CD4-positive, alpha-beta T cell treated with Interleukin-6 at 100 ng/mL for 8 hours (primary cell): ENCODE results near the gene UGT1A5.

Experiments used
- DNase-seq: peaks from one replicate; pipeline ENCODE4 v3.0.0-alpha.2; 2020; ENCODE audit warnings: mixed read lengths, low spot score

Gene UGT1A5

GRCh38 chr2:233712611-233713261 is at the start of gene UGT1A5:
Gene UGT1A5, plus strand, starts transcription at chr2:233712907. Its CDS starts 85 bp downstream, at chr2:233712992.
- DNase-seq: no peak

- no peak for DNase-seq
These were observed 48.8 kb upstream of the UGT1A5 start for GRCh38 chr2:233663911-233664310.

DNA sequence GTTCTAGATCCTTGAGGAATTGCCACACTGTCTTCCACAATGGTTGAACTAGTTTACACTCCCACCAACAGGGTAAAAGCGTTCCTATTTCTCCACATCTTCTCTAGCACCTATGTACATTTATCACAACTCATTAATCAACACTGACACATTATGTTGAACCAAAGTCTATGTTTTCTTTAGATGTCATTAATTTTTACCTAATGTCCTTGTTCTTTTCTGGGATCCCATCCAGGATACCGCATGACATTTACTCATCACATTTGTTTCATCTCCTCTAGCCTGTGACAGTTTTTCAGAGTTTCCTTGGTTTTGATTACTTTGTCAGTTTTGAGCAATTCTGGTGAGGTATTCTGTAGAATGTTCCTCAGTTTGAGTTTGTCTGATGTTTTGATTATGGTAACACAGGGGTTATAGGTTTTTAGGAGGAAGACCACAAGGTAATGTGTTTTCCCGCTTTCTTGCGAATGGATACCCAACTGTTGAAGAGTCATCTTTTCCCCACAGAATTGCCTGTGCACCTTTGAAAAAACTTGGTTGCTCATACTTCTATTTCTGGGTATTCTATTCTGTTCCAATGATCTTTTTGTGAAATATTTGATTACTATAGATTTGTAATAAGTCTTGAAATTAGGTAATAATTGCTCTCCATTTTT is 44.0 kb upstream of the UGT1A5 start:
- no peak for DNase-seq

DNA sequence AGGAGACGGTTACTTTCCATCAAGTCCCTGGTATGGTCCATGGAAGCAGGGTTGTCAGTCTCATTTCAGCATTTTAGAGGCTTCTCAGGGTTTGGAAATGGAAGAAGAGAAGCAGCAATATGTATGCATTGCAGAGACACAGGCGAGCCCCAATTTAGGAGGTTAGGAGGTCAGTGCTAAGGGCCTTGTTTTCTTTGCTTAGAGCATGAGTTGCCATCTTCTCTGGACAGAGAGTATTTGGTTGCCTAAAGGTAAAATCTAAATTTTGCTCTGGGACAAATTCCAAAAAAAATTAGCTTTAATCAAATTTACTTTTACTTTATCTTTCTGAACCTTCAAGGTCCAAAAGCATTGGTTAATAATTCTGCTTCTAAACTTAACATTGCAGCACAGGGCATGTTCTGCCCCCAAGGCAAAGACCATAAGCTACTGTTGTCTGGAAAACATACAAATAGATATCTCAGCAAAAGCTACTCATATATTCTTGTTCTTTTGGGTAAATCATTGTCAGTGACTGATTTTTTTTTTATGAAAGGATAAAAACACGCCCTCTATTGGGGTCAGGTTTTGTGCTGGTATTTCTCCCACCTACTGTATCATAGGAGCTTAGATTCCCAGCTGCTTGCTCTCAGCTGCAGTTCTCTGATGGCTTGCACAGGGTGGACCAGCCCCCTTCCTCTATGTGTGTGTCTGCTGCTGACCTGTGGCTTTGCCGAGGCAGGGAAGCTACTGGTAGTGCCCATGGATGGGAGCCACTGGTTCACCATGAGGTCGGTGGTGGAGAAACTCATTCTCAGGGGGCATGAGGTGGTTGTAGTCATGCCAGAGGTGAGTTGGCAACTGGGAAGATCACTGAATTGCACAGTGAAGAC is 41.2 kb upstream of the UGT1A5 start, which contains the start of gene UGT1A9:
Gene UGT1A9 (plus strand): TSS at position 609 of the 872 bp plus-strand sequence. CDS start 37 bp downstream, at position 646.
- no peak for DNase-seq

GRCh38 chr2:233672886-233673285 is 39.8 kb upstream of the UGT1A5 start:
- no peak for DNase-seq

- DNase-seq: no peak
These were observed 38.8 kb upstream of the UGT1A5 start for GRCh38 chr2:233673896-233674295.

- DNase-seq: no peak
These were observed 38.4 kb upstream of the UGT1A5 start for GRCh38 chr2:233674314-233674713.

DNA sequence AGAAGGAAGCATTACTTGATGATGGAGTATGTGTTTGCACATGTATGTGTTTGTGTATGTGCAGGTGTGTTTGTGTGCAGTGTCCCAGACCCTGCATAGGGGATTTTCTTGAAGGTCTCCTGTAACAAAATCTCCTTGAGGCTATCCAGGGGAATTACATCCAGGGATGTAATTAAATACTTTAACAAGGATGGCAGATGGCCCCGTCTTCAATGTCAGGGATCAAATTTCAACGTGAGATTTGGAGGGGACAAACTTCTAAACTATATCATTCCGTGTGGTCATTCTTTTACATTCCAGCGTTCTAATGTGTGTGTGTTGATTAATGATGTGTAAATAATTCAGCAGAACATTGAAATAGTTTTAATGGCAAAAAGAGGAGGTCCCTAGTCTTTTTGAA is 37.7 kb upstream of the UGT1A5 start:
- no peak for DNase-seq

- no peak for DNase-seq
These were observed 36.7 kb upstream of the UGT1A5 start for GRCh38 chr2:233676046-233676445.

DNA sequence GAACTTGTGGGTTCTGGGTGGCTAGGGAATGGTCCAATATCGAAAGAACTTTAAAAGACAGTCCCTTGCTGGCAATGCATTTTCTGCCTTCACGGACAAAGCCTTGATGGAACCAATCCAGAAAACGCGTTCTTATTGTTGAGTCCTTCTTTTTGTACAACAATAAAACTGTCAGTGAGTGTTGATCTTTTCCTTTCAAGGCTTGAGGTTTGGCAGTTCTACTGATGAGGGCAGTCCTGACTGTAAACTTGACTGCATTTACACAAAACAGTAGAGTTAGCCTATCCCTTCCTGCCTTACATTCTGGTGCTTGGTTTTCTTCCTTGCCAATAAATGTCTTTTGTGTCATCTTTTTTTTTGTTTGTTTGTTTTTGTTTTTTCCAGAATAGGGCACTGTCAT is 33.5 kb upstream of the UGT1A5 start:
- DNase-seq: no peak

DNA sequence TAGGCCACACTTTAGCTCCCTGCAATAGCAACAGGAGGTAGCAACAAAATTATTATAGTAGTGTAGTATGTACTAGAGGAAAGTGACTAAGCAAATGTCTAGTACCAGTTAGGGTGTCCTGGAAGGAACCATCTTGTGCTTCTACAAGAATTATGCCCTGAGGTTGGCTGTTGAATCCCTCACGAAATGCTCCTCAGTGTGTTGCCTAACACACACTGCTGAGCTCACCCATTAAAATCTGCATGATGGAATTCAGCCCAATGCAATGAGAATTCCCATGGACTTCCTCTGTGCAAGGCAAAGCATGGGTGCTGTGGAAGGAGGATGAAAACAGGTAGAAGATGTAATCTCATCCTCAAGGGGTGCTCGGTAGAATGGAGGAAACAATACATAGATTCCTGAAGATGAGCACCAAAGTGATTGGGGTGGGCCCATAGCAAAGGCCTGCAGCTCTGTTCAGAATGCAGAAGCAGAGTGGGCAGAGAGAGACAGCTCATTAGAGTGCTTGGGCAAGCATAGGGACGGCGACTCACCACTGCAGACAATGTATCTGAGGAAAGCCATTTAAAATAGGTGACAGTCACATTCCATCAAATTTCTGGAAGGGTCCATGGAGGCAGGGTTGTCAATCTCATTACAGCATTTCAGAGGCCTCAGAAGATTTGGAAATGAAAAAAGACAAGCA is 32.2 kb upstream of the UGT1A5 start:
- no peak for DNase-seq

- DNase-seq: no peak
These were observed 31.1 kb upstream of the UGT1A5 start, which contains the start of gene UGT1A7 for GRCh38 chr2:233681521-233682099. Gene UGT1A7, plus strand, starts transcription at chr2:233681901. Its CDS starts 37 bp downstream, at chr2:233681938.

- DNase-seq: no peak
These were observed 28.1 kb upstream of the UGT1A5 start for GRCh38 chr2:233684640-233685039.

DNA sequence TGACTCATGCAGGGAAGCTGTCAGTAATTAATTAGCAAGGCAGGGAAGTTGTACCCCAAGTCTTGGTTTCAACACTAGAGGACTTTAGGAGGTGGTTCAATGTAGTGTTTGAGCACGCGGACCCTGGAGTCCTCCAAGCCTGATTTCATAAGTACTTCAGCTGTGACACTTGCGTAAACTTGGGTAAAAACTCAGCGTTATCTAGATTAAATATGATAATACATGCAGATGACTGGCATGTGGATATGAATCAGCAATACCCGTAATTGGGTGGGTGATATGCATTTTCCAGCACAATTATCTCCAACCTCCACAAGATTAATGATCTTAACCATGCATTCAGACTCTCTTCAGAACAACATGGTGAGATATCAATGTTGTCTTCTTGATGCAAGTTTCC is 25.8 kb upstream of the UGT1A5 start:
- no peak for DNase-seq

DNA sequence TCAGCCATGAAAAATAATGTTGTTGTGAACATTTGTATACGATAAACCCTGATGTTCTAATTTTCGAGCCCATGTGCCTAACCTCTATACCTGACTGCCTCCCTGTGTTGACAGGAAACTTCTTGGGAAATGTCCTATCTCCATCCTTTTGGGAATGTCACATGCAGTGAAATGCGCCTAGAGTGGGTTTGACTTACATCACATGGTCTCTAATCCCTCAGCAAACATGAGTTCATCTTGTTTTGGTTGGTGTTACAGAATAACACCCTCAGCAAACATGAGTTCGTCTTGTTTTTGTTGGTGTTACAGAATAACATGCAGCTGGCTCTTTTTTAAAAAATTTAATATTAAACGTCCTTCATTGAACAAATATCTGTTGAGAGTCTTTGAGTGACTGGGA is 24.4 kb upstream of the UGT1A5 start:
- DNase-seq: no peak

GRCh38 chr2:233689031-233689430 is 23.7 kb upstream of the UGT1A5 start:
- DNase-seq: no peak

DNA sequence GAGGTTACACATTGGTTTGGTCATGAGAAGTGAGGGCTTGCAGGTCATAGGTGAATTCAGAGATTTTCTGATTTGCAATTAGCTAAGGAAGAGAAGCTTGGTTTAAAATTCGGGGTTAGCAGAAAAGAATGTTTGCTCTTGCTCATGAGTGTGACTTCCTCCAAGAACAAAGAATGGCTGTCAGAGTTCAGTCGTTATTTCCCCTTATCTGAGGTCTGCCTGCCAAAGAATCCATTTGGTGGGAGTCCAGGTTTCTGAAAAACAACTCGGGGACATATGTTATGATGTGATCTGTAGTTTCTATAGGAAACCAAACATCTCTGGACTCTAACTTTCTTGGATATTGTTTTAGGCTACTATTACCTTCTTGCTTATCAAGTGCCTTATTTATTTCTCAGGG is 23.2 kb upstream of the UGT1A5 start:
- no peak for DNase-seq

- no peak for DNase-seq
These were observed 22.3 kb upstream of the UGT1A5 start for GRCh38 chr2:233690444-233690843.

- no peak for DNase-seq
These were observed 21.0 kb upstream of the UGT1A5 start for GRCh38 chr2:233691443-233692433.

DNA sequence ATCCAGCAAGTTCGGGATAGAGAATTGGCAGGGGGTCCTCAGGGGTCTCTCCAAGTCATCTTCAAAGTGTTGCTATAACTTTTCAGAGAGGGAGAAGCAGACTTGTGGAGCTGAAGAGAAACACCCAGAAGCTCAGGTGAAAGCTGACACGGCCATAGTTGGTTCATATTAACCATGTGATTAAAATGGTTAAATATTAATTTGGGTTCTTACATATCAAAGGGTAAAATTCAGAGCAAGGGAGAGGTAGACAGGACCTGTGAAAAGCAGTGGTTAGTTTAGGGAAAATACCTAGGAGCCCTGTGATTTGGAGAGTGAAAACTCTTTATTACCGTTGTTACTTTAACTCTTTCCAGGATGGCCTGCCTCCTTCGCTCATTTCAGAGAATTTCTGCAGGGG is 20.1 kb upstream of the UGT1A5 start, which contains the start of gene UGT1A6:
Gene UGT1A6 (plus strand): TSS at position 243 of the 400 bp plus-strand sequence. CDS start 115 bp downstream, at position 358.
- DNase-seq: no peak
